Effector memory CD8-positive, alpha-beta T cell (primary cell): Measurements from ENCODE around the gene NIPAL4.

ENCODE experiments used
- ATAC-seq: fragments of 150-1000 bp; cut with Tn5 transposase; replicated peaks from 2 replicates; pipeline ENCODE4 v1.10.0; 2021; ENCODE audit warnings: mild to moderate bottlenecking, moderate library complexity
- DNase-seq, 3 experiments: peaks; one replicate each; pipeline ENCODE4 v3.0.0; 2021
- H3K27ac Mint-ChIP-seq, 2 donors: one replicate each; pipeline ENCODE4 v1.8.0; 2022; ENCODE audit warnings: mild to moderate bottlenecking in 2 of 2, mixed read lengths in 2 of 2, moderate library complexity in 2 of 2
- H3K27me3 Mint-ChIP-seq, 2 donors: one replicate each; pipeline ENCODE4 v1.8.0; 2022; ENCODE audit warnings: mixed read lengths in 2 of 2
- H3K36me3 Mint-ChIP-seq: one replicate; pipeline ENCODE4 v1.8.0; 2022; ENCODE audit warnings: mild to moderate bottlenecking, moderate library complexity, mixed read lengths; ENCODE audit not compliant: insufficient read depth
- H3K4me1 Mint-ChIP-seq, 2 donors: one replicate each; pipeline ENCODE4 v1.8.0; 2022; ENCODE audit warnings: low read depth in 2 of 2, mixed read lengths in 2 of 2
- H3K4me3 Mint-ChIP-seq, 2 donors: one replicate each; pipeline ENCODE4 v1.8.0; 2022; ENCODE audit warnings: mild to moderate bottlenecking in 2 of 2, mixed read lengths in 2 of 2, moderate library complexity in 2 of 2
- H3K9me3 Mint-ChIP-seq, 2 donors: one replicate each; pipeline ENCODE4 v1.8.0; 2022; ENCODE audit warnings: mixed read lengths in 2 of 2

Gene NIPAL4

DNA sequence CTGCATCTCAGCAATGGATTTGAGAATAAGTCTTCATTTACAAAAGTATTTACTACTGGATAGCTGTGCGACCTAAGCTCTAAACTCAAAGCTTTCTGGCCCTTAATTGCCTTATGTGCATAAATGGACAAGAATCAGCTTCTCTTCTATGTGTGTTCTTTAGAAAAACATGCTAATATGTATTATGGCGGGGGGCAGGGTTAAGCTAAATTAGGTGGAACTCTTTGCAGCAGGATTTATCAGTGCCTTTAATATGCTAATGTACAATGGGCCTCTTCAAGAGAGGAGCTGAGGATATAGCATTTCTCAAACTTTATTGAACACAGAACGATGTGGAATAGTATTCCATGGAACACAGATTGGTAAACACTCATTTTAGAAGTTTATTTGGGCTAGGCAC, 10.0 kb upstream of the NIPAL4 start:
- DNase-seq = no peak
- Mint-ChIP-seq H3K36me3 (no peaks in the 10 kb centered on the region), H3K27me3 (no peaks in the 10 kb centered on the region), H3K4me3 (no peak overlapping the region), H3K9me3 (no peaks in the 10 kb centered on the region), H3K4me1 (no peaks in the 10 kb centered on the region), H3K27ac (no peak overlapping the region)
- ATAC-seq = no peak

- Mint-ChIP-seq H3K9me3 (no peaks in the 10 kb centered on the region), H3K4me1 (peaks cover 0 to 5% of the 10 kb centered on the region in 2 donors), H3K4me3 (no peak overlapping the region), H3K27me3 (no peaks in the 10 kb centered on the region), H3K27ac (no peak overlapping the region), H3K36me3 (no peaks in the 10 kb centered on the region)
- DNase-seq (no peak), ATAC-seq (no peak)
Measured at GRCh38 chr5:157451806-157452205, 8.2 kb upstream of the NIPAL4 start.

DNA sequence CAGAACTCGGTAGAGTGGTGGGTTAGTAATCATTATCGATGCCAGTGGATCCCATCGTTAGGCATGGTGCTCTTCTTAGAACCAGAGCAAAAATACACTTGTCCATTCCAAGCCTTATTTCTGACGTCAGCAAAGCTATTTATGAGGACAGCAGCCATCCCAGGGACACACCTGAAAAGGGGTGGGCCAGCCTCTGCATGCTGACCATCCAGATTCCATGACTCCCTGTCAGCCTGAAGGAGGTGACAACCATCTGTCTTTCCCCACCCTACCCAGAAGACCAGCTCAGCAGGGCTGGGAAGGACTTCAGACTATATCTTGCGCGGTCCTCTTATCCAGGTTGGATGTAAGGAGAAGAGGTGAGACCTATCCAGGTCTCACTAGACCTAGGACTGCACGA, 5.7 kb upstream of the NIPAL4 start:
- no peaks in the 10 kb centered on the region for H3K36me3 Mint-ChIP-seq
- H3K27ac Mint-ChIP-seq = no peak overlapping the region
- peaks cover 4 to 6% of the 10 kb centered on the region in 2 donors for H3K27me3 Mint-ChIP-seq
- no peak for DNase-seq
- H3K4me3 Mint-ChIP-seq = no peak overlapping the region
- peaks cover 0 to 5% of the 10 kb centered on the region in 2 donors for H3K4me1 Mint-ChIP-seq
- no peaks in the 10 kb centered on the region for H3K9me3 Mint-ChIP-seq
- ATAC-seq = no peak

DNA sequence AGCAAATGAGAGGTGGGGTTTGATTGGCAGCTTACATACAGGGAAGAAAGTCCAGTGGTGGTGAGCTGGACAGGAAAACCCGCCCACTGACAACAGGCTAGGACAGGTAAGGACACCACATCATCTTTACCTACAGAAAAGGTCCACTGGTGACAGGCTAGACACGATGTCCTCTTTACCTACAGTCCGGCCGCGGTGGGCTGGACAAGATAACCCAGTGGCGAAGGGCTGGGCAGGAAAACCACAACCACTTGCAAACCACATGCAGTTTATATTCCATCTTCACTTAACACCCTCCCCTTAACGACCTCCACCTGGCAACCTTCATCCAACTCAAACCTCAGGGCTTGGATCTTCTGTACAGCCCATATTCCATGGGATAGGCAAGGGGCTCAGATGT, 5.0 kb upstream of the NIPAL4 start:
- Mint-ChIP-seq H3K36me3 (no peaks in the 10 kb centered on the region), H3K27me3 (peaks cover 7 to 10% of the 10 kb centered on the region in 2 donors), H3K4me1 (peaks cover 5 to 6% of the 10 kb centered on the region in 2 donors), H3K27ac (no peak overlapping the region), H3K9me3 (no peaks in the 10 kb centered on the region), H3K4me3 (no peak overlapping the region)
- ATAC-seq (no peak), DNase-seq (no peak)

DNA sequence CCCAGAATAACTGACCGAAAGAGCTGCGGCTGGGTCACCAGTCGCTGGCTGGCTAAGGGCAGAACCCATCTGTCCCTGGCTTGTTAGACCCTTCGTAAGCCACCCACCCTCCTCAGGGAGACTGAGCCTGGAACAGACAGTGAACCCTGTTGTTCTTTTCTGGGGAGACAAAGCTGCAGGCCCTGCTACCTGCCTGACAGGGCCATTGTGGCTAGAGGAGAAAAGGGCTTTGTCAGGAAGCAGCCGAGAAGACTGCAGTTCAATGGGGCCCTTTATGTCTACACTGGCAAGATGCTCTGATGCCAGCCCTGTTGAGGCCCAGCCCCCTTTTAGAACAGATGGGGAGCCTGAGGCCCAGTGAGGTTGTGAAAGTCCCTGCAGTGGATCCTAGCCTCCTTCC, 3.7 kb upstream of the NIPAL4 start:
- H3K36me3 Mint-ChIP-seq = no peaks in the 10 kb centered on the region
- H3K27ac Mint-ChIP-seq = no peak overlapping the region
- no peak for DNase-seq
- H3K9me3 Mint-ChIP-seq = no peaks in the 10 kb centered on the region
- no peak overlapping the region for H3K4me3 Mint-ChIP-seq
- no peak for ATAC-seq
- H3K4me1 Mint-ChIP-seq = peaks cover 5 to 13% of the 10 kb centered on the region in 2 donors
- peaks cover 19 to 21% of the 10 kb centered on the region in 2 donors for H3K27me3 Mint-ChIP-seq

- Mint-ChIP-seq H3K4me1 (peaks cover 5 to 13% of the 10 kb centered on the region in 2 donors), H3K27ac (no peak overlapping the region), H3K4me3 (no peak overlapping the region), H3K9me3 (no peaks in the 10 kb centered on the region), H3K27me3 (peaks cover 26 to 28% of the 10 kb centered on the region in 2 donors), H3K36me3 (no peaks in the 10 kb centered on the region)
- ATAC-seq = no peak
- DNase-seq = no peak
Measured at GRCh38 chr5:157457391-157457790, 2.6 kb upstream of the NIPAL4 start.

- Mint-ChIP-seq H3K36me3 (no peaks in the 10 kb centered on the region), H3K27ac (no peak overlapping the region), H3K4me3 (no peak overlapping the region)
Measured at GRCh38 chr5:157458835-157459234, 1.2 kb upstream of the NIPAL4 start.

GRCh38 chr5:157460921-157461792, 1.1 kb downstream of the NIPAL4 start:
- H3K27me3 Mint-ChIP-seq = peaks cover 32 to 43% of the 10 kb centered on the region in 2 donors
- peak overlapping the region; percentile 71 to 72 for H3K4me3 Mint-ChIP-seq
- no peaks in the 10 kb centered on the region for H3K9me3 Mint-ChIP-seq
- DNase-seq (no peak), ATAC-seq (no peak)
- H3K27ac Mint-ChIP-seq = no peak overlapping the region
- peaks cover 7 to 23% of the 10 kb centered on the region in 2 donors for H3K4me1 Mint-ChIP-seq
- no peaks in the 10 kb centered on the region for H3K36me3 Mint-ChIP-seq

More at GRCh38 chr5:157458835-157459234, 1.2 kb upstream of the NIPAL4 start:
- ATAC-seq (no peak), DNase-seq (no peak)
- Mint-ChIP-seq H3K9me3 (no peaks in the 10 kb centered on the region), H3K4me1 (peaks cover 7 to 15% of the 10 kb centered on the region in 2 donors), H3K27me3 (peaks cover 31 to 38% of the 10 kb centered on the region in 2 donors)

DNA sequence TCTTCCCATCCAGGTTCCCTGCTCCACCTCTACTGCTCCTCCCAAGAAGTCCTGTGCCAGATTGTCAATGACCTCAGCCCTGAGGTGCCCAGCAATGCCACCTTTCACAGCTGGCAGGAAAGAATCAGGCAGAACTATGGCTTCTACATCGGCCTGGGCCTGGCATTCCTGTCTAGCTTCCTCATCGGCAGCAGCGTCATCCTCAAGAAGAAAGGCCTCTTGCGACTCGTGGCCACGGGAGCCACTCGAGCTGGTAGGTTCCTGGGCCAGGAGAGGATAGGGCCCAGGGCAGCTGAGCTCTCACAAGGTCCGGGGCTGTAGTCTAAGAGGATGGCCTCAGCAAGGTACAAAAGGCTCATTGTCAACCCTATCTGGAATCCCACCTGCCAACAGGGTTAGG, 3.1 kb downstream of the NIPAL4 start:
- ATAC-seq (no peak), DNase-seq (no peak)
- H3K9me3 Mint-ChIP-seq = no peaks in the 10 kb centered on the region
- peaks cover 7 to 23% of the 10 kb centered on the region in 2 donors for H3K4me1 Mint-ChIP-seq
- no peak overlapping the region for H3K4me3 Mint-ChIP-seq
- no peak overlapping the region for H3K27ac Mint-ChIP-seq
- peaks cover 32 to 43% of the 10 kb centered on the region in 2 donors for H3K27me3 Mint-ChIP-seq
- H3K36me3 Mint-ChIP-seq = no peaks in the 10 kb centered on the region

- H3K36me3 Mint-ChIP-seq = no peaks in the 10 kb centered on the region
- H3K4me3 Mint-ChIP-seq = peak overlapping the region; percentile 11 to 54
- H3K9me3 Mint-ChIP-seq = no peaks in the 10 kb centered on the region
- H3K27me3 Mint-ChIP-seq = peaks cover 32 to 41% of the 10 kb centered on the region in 2 donors
- ATAC-seq (no peak), DNase-seq (no peak)
- H3K27ac Mint-ChIP-seq = no peak overlapping the region
- peaks cover 7 to 23% of the 10 kb centered on the region in 2 donors for H3K4me1 Mint-ChIP-seq
Measured at GRCh38 chr5:157463621-157464518, 3.9 kb downstream of the NIPAL4 start.

DNA sequence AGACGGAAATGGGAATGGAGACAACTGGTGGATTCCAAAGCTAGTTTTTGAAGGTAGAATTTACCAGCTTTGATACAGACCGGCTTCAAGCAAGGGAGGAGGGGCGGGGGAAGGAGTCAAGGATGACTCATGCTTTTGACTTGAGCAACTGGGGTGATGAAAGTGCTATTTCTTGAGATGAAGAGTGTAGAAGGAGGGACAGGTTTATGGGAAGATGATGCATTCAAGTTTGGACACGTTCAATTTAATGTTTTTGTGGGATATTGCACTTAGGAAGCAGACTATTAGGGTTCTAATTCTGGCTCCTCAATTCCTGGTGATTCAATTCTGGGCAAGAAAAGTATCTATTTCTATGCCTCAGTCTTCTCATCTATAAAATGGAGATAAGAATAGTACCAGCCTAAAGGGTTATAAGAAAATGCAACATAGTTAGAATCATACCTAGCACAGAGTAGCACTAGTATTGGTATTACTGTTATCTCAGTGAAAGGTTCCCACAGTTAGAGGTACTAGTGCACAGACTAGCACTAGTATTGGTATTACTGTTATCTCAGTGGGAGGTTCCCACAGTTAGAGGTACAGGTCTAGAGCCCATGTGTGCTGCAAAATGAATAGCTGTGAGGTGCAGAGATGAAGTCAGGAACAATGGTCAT, 4.6 kb downstream of the NIPAL4 start:
- no peak overlapping the region for H3K27ac Mint-ChIP-seq
- H3K27me3 Mint-ChIP-seq = peaks cover 26 to 33% of the 10 kb centered on the region in 2 donors
- DNase-seq = peak in 1 of 3 experiments; percentile 14
- peak; percentile 62 for ATAC-seq
- no peaks in the 10 kb centered on the region for H3K36me3 Mint-ChIP-seq
- peaks cover 7 to 20% of the 10 kb centered on the region in 2 donors for H3K4me1 Mint-ChIP-seq
- no peaks in the 10 kb centered on the region for H3K9me3 Mint-ChIP-seq
- H3K4me3 Mint-ChIP-seq = peak overlapping the region; percentile 11 to 54

DNA sequence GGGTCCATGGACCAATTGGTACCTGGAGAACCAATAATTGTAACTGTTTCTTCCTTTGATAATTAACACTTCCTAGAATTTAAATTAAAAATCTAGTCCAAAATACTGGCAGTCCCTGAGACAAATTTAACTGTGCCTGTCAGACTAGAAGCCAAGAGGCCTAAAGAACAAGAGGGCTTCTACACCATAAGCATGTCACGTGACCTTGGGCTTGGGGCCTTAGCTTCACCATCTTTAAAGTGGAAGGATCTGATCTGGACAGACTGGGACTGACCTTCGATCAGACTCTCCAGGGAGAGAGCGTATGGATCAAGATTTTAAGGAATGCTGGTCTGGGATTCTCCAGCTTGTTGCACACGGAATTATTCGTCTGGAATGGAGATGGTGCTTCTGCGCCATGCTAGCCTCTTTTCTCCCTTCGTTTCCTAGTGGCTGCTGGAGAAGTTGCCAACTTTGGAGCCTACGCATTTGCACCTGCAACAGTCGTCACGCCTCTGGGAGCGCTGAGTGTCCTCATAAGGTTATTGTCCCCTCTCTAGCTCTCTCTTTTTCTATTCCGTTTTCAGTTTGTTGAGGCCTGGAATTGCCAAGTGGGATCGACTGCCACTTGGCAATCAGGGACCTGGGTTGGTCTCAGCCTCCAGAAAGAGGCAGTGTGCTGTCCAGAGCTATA, 8.4 kb downstream of the NIPAL4 start:
- H3K4me1 Mint-ChIP-seq = peaks cover 7 to 11% of the 10 kb centered on the region in 2 donors
- H3K27me3 Mint-ChIP-seq = peaks cover 6 to 9% of the 10 kb centered on the region in 2 donors
- no peaks in the 10 kb centered on the region for H3K9me3 Mint-ChIP-seq
- DNase-seq (no peak), ATAC-seq (no peak)
- H3K27ac Mint-ChIP-seq = no peak overlapping the region
- H3K4me3 Mint-ChIP-seq = no peak overlapping the region
- peaks cover 2% of the 10 kb centered on the region for H3K36me3 Mint-ChIP-seq

- Mint-ChIP-seq H3K4me1 (peaks cover 3 to 6% of the 10 kb centered on the region in 2 donors), H3K9me3 (no peaks in the 10 kb centered on the region), H3K27ac (no peak overlapping the region), H3K36me3 (peaks cover 2% of the 10 kb centered on the region), H3K4me3 (no peak overlapping the region), H3K27me3 (peaks cover 0 to 3% of the 10 kb centered on the region in 2 donors)
- DNase-seq (no peak), ATAC-seq (no peak)
Measured at GRCh38 chr5:157469073-157469472, 9.1 kb downstream of the NIPAL4 start.
